SK-N-SH treated with all-trans-retinoic acid at 6 μM for 48 hours (cell line): ENCODE measurements around the gene SPECC1L.
"Not testable (repeated sequence)": the region's sequence is repeated elsewhere in the genome, so short reads cannot be mapped to it uniquely, and the experiment has no call there.

Source experiments
- ATAC-seq: fragments of 200-7000 bp; cut with Tn5 transposase; 3 replicates; pipeline ENCODE4 v1.9.1; 2020; ENCODE audit warnings: mild to moderate bottlenecking, moderate library complexity
- CREB5 ChIP-seq: fragments of 250-450 bp; sonication (Bioruptor Pico); IDR thresholded peaks from 2 replicates; pipeline ENCODE4 v1.5.1; 2020; ENCODE audit warnings: low read depth, mild to moderate bottlenecking, moderate library complexity
- ESRRG ChIP-seq: fragments of 250-450 bp; sonication (Bioruptor Pico); IDR thresholded peaks from 2 replicates; pipeline ENCODE4 v1.6.1; 2021; ENCODE audit warnings: mild to moderate bottlenecking
- GLIS3 ChIP-seq: fragments of 250-450 bp; sonication (Bioruptor Pico); IDR thresholded peaks from 2 replicates; pipeline ENCODE4 v1.5.0; 2020; ENCODE audit warnings: mild to moderate bottlenecking, moderate library complexity
- OSR1 ChIP-seq: fragments of 250-450 bp; sonication (Bioruptor Pico); IDR thresholded peaks from 2 replicates; pipeline ENCODE4 v1.8.0; 2022; ENCODE audit warnings: moderate library complexity, mild to moderate bottlenecking, inconsistent platforms
- PPARA ChIP-seq: fragments of 250-450 bp; sonication (Bioruptor Pico); IDR thresholded peaks from 2 replicates; pipeline ENCODE4 v1.5.0; 2020; ENCODE audit warnings: mild to moderate bottlenecking, borderline replicate concordance
- RARB ChIP-seq: fragments of 250-450 bp; sonication (Bioruptor Pico); IDR thresholded peaks from 2 replicates; pipeline ENCODE4 v1.8.0; 2021; ENCODE audit warnings: mild to moderate bottlenecking, moderate library complexity
- TOX ChIP-seq: fragments of 250-450 bp; sonication (Bioruptor Pico); IDR thresholded peaks from 2 replicates; pipeline ENCODE4 v1.8.0; 2021; ENCODE audit warnings: mild to moderate bottlenecking, moderate library complexity, borderline replicate concordance
- TSHZ2 ChIP-seq: fragments of 250-450 bp; sonication (Bioruptor Pico); IDR thresholded peaks from 2 replicates; pipeline ENCODE4 v1.5.0; 2020; ENCODE audit warnings: mild to moderate bottlenecking, moderate library complexity
- ZFP3 ChIP-seq: fragments of 250-450 bp; sonication (Bioruptor Pico); IDR thresholded peaks from 2 replicates; pipeline ENCODE4 v1.5.0; 2020; ENCODE audit warnings: mild to moderate bottlenecking, moderate library complexity
- ZFP30 ChIP-seq: fragments of 450-650 bp; formaldehyde crosslinking; IDR thresholded peaks from 2 replicates; pipeline ENCODE4 v1.5.0; 2022; ENCODE audit warnings: mild to moderate bottlenecking, moderate library complexity
- ZNF565 ChIP-seq: fragments of 450-650 bp; formaldehyde crosslinking; conservative IDR thresholded peaks from 2 replicates; pipeline ENCODE4 v1.5.0; 2020; ENCODE audit warnings: low read depth, mild to moderate bottlenecking, moderate library complexity
- ZNF70 ChIP-seq: fragments of 450-650 bp; formaldehyde crosslinking; IDR thresholded peaks from 2 replicates; pipeline ENCODE4 v1.5.0; 2020; ENCODE audit warnings: mild to moderate bottlenecking, moderate library complexity
- ZNF8 ChIP-seq: fragments of 450-650 bp; formaldehyde crosslinking; IDR thresholded peaks from 2 replicates; pipeline ENCODE4 v1.5.0; 2020; ENCODE audit warnings: mild to moderate bottlenecking, moderate library complexity
- TF ChIP-seq, protein P1 (sequence below): fragments of 250-450 bp; sonication (Bioruptor Pico); IDR thresholded peaks from 2 replicates; pipeline ENCODE4 v1.5.1; 2021; ENCODE audit warnings: mild to moderate bottlenecking, moderate library complexity

Gene SPECC1L

DNA sequence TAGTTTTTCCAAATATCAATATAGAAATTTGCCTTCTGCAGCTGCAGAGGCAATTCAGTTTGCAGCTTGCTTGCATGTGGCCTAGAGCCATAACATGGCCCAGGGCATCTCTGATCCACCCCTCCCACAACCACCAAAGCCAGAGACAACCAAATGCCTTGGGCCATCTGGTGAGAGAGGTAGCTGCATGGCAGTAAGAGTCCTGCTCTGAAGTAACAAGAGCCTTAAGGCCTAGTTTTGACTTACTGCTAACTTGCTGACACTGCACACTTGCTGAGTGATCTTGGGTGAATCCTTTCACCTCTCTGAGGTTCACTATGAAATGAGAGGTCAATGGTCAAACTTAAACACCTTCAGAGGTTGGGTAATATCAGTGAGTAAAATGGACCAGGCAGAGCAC lies 4.9 kb upstream of the SPECC1L start:
- no peak for TF ChIP-seq ZNF70 (CRISPR knock-in tag)
- TF ChIP-seq, all 23 proteins: peak for 0
- peak; percentile 8; the same call in 1 of the 3 replicates for ATAC-seq

- not testable (repeated sequence) for ATAC-seq
These were observed 4.1 kb upstream of the SPECC1L start for GRCh38 chr22:24266495-24266894.

DNA sequence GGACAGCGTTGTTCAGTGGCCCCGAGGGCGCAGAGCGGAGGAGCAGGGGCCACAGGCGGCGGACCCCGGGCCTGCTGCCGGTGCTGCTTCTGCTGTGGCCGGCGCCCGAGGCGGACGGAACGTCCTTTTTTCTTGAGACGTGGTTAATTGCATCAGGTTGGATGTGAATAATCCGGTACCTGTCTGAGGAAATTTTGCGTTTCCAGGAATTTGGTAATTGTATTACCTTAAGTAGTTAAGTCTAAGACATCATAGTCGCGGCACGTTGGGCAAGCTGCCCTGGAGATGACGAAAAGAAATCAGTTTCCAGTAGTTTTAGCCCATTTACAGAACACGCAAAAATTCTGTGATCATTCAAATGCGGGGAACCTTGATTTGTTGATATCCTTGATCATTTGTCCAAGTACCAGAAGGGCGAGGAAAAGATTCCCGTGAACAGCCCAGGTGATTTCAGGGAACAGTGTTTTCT lies 789 bp downstream of the SPECC1L start:
- peak; percentile 52 for ATAC-seq

GRCh38 chr22:24273031-24273430 lies 2.4 kb downstream of the SPECC1L start:
- ATAC-seq = not testable (repeated sequence)

More for the DNA sequence above, 789 bp downstream of the SPECC1L start:
- TF ChIP-seq TOX (CRISPR knock-in tag) (no peak), TSHZ2 (CRISPR knock-in tag) (no peak), ZFP30 (no peak), GLIS3 (CRISPR knock-in tag) (no peak), ZNF70 (CRISPR knock-in tag) (no peak), ZFP3 (CRISPR knock-in tag) (no peak)

- not testable (repeated sequence) for ATAC-seq
These were observed 3.3 kb downstream of the SPECC1L start for GRCh38 chr22:24273906-24274305.

DNA sequence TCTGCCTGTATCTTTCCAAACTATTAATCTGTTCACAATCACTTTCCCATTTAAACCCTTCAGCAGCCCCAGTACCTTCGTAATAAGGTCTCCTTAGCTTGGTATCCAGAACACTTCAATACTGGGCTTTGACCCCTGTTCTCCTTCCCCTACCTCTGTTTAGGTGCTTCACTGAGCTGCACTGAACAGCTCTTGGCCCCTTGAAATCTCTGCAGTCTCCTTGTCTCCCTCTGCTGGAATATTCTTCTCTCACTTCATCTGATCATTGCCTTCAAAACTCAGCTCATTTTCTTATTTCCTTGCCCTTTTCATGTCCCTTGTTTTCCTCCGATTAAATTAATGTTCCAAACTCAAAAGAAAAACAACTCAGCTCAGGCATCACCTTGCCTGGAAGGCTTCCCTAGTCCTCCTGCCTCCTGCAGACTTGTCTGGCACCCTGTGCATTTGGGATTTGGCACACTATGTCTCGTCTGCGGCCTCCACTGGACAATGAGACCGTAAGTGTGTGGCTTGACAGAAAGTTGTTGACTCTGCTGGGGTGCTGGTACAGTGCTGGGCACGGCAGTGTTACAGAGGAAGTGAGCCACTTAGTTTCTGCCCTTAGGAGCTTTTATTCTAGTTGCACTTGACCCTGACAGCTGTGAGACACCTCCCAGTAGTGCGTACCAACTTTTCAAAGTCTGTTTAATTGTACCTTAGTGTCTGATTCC lies 4.2 kb downstream of the SPECC1L start:
- not testable (repeated sequence) for ATAC-seq

- not testable (repeated sequence) for ATAC-seq
These were observed 9.7 kb downstream of the SPECC1L start for GRCh38 chr22:24280363-24280762.

DNA sequence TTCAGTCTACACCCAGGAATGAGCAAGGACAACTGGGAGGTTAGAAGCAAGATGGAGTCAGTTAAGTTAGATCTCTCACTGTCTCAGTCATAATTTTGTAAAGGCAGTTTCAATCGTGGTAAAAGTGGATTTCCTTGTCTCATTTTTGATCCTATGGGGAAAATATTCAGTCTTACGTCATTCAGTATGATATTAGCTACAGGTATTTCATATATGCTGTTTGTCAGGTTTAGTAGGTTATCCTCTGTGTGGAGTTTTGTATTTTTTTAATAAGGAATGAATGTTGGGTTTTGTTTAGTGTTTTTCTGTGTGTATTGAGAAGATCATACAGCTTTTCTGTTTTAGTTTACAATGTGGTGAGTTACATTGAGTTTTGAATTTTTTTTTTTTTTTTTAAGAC lies 11.8 kb downstream of the SPECC1L start:
- no peak for ATAC-seq

GRCh38 chr22:24284747-24285203 lies 14.1 kb downstream of the SPECC1L start:
- TF ChIP-seq RARB (CRISPR knock-in tag) = no peak
- TF ChIP-seq OSR1 = no peak
- TF ChIP-seq ZNF565 (CRISPR knock-in tag) = no peak
- TF ChIP-seq PPARA (CRISPR knock-in tag) = no peak
- TF ChIP-seq CREB5 (CRISPR knock-in tag) = no peak
- no peak for TF ChIP-seq ZNF8 (CRISPR knock-in tag)
- TF ChIP-seq ESRRG = no peak
- TF ChIP-seq, protein P1, sequence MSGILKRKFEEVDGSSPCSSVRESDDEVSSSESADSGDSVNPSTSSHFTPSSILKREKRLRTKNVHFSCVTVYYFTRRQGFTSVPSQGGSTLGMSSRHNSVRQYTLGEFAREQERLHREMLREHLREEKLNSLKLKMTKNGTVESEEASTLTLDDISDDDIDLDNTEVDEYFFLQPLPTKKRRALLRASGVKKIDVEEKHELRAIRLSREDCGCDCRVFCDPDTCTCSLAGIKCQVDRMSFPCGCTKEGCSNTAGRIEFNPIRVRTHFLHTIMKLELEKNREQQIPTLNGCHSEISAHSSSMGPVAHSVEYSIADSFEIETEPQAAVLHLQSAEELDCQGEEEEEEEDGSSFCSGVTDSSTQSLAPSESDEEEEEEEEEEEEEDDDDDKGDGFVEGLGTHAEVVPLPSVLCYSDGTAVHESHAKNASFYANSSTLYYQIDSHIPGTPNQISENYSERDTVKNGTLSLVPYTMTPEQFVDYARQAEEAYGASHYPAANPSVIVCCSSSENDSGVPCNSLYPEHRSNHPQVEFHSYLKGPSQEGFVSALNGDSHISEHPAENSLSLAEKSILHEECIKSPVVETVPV = no peak
- no peak for TF ChIP-seq ZFP30
- ATAC-seq = peak; percentile 37; the same call in 2 of the 3 replicates

More for the DNA sequence above, 11.8 kb downstream of the SPECC1L start:
- no peak for TF ChIP-seq TOX (CRISPR knock-in tag)
- TF ChIP-seq ZFP3 (CRISPR knock-in tag) = no peak
- TF ChIP-seq, protein P1 = no peak
- no peak for TF ChIP-seq ZNF70 (CRISPR knock-in tag)
- TF ChIP-seq PPARA (CRISPR knock-in tag) = no peak
